Measurements from ENCODE around the gene TTC12. TPM values are rescaled to one million over a fixed set of nuclear protein-coding genes. Genes with fewer than 3 reads are reported as not detected.

TTC12 gene
- 4.3 and 6.3 TPM in 2 replicates for total RNA-seq
- 6.4 TPM for polyA plus RNA-seq (2012)

- DNase-seq (ENCODE audit: low read depth): peak; percentile 96
These were observed at the start of gene TTC12 for GRCh38 chr11:113314389-113315301. Gene TTC12 (plus strand): TSS chr11:113314583. CDS start chr11:113316258, 1,675 bp downstream.

DNA sequence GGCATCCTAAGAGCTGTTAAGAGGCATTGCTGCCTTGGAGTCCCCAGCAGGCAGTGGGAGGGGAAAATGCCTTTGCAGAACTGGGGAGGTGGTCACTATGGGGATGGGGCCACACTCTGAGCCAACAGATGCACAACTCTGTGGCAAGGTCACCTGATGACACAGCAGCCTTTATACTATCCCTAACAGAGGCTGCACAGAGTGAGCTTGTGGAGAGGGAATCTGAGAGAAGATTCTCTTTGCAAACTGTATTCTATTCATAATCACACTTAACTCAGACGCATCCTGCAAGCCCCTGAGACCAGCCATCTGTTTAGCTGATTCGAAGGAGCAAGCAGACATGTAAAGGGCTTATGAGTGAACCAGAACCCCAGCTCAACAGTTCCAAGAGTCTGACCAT, 49.0 kb upstream of the TTC12 start:
- no peak for DNase-seq (ENCODE audit: low read depth)

DNA sequence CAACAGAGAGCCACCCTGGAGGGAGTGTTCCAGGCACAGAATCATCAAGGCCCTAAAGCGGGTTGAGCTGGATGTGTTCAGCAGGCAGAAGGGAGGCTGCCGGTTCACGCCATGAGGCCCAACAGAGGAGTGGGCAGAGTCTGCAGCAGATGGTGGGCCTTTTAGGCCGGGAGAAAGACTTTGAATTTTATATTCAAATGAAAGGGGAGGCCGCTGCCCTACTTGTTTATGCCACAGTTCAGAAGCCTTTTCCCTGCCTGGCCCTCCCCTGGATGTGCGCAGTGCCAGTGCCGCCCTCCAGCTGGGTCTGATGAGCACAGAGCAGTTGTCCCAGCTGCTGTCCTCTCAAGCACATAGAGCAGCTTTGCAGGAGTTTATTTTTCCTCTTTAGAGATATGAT, 46.9 kb upstream of the TTC12 start:
- DNase-seq (ENCODE audit: low read depth): no peak

DNA sequence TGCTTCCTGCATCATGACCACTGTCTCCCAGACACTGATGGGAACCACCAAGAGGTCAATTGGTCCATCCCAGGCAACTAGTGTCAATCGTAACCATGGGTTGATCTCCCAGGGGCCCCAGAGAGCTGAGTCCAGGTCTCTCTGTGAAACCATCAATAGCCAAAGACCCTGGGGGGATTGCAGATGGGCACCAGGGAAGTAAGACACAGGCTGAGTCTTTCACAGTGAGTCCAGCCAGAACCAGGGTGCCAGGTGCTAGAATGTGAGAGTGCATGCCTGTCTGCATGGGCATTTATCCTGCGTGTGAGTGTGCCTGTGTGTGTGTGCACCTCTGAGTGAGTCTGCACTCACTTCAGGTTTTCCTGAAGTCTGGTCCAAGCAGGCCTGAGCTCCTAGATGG, 45.3 kb upstream of the TTC12 start:
- DNase-seq (ENCODE audit: low read depth): no peak

- no peak for DNase-seq (ENCODE audit: low read depth)
These were observed 44.7 kb upstream of the TTC12 start for GRCh38 chr11:113269636-113270035.

DNA sequence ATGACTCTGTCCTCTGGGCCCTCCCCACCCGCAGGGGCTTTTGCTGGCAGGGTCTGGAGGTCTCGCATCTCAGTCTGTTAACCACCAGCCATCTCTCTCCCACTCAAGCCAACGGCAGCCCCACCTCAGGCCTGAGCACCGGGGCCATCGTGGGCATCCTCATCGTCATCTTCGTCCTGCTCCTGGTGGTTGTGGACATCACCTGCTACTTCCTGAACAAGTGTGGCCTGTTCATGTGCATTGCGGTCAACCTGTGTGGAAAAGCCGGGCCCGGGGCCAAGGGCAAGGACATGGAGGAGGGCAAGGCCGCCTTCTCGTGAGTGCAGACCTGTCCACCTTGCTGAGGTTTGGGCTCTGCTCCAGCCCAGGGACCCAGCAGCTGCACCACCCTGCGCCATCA, 44.3 kb upstream of the TTC12 start:
- DNase-seq (ENCODE audit: low read depth): no peak

- peak; percentile 88 for DNase-seq (ENCODE audit: low read depth)
These were observed 42.7 kb upstream of the TTC12 start for GRCh38 chr11:113271551-113272245.

DNA sequence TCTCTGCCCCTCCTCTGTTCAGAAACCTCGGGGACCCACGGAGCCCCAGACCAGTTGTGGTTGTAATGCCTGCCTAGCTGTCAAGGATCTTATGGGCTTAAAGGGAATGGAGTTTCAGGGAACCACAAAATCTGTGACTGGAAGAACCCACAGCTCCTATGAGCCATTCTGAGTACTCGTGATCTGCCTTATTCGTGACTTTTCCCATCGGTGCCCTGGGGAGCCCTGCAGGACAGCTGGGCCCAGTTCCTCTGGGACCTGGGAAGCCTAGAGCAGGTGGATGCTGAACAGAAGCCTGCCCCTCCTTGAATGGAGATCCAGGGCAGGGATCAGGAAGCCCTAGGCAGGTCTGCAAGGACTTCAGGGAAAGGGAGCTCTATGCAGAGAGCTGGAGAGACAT, 42.1 kb upstream of the TTC12 start:
- DNase-seq (ENCODE audit: low read depth): peak; percentile 96

DNA sequence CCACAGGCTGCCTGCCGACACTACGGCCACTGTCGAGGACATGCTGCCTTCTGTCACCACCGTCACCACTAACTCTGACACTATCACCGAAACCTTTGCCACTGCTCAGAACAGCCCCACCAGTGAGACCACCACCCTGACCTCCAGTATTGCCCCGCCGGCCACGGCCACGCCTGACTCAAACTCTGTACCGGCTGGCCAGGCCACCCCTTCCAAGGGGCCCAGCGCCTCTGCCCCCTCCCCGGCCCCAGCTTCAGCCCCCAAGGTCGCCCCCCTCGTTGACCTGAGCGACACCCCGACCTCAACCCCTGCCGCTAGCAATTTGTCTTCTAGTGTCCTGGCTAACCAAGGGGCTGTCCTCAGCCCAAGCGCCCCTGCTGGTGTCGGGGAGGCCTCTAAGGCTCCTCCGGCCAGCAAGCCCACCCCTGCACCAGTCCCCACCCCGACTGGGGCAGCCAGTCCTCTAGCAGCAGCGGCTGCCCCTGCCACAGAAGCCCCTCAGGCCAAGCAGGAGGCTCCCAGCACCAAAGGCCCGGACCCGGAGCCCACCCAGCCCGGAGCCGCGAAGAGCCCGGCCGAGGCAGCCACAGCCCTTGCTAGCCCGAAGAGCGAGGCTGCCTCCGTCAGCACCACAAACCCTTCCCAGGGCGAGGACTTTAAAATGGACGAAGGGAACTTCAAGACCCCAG, 41.3 kb upstream of the TTC12 start:
- no peak for DNase-seq (ENCODE audit: low read depth)

DNA sequence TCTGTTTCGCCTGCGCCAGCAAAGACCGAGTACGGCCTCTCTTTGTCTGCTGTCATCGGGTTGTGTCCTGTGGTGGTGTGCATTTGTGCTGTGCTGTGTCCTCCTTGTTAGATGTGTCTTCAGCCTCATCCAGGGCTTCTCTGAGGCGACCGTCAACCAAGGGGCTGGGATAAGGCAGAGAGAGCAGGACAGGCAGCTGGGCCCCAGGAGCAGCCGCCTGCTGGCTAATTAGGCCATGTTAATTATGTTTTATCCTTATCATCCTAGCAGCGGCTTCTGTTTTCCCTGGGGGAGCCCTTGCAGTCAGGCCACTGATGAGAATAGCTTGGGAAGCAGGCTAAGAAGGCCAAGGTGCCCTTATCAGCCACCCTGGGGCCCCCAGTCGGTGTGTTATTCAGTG, 40.7 kb upstream of the TTC12 start:
- no peak for DNase-seq (ENCODE audit: low read depth)

DNA sequence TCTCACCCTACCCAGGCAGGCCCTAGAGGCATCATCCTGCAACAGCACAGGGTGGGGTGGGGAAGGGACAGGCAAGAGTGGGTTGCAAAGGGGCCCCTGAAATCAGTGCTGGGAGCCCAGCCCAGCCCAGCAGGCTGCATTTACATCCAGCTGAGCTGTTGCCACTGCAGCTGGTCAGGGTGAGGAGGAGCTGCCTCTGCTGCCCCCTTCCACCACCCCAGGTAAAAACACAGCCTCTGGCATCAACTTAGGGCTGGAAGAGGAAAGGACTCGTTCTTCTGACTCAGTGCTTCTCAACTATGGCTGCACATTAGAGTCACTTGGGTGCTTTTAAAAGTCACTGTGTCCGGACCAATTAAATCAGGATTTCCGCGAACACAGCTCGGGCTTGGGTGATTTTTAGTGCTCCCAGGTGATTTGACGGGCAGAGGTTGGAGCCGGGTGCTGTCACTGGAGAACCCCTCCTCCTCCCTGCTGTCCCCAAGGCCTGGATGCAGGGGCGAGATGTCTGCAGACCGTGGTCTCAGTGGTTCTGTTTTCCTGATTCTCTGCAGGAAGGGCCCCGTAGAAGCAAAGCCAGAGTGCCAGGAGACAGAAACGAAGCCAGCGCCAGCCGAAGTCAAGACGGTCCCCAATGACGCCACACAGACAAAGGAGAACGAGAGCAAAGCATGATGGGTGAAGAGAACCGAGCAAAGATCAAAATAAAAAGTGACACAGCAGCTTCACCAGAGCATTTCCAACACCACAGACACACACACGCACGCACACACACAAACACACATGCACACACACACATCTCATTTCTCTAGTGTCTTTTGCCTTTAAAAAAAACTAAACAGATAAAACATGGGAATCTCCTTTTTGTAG, 39.4 kb upstream of the TTC12 start:
- DNase-seq (ENCODE audit: low read depth): no peak

DNA sequence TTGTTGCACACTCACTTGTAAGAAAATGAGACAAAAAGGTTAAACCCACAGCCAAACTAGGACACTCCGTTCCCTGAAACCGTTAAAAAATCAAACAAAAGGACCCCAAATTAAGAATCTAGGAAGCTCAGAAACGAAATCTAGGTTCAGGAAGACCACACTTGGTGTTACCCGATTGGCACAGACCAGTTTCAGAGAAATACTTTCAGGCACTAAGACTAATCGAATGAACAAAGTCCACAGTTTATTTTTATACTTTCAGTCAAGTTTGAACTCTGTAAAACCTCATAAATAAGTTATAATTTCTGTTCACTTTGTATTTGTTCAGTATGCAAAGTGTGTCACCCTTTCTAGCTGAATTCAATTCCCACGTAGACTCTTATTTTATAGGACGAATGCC, 38.8 kb upstream of the TTC12 start:
- DNase-seq (ENCODE audit: low read depth): no peak

DNA sequence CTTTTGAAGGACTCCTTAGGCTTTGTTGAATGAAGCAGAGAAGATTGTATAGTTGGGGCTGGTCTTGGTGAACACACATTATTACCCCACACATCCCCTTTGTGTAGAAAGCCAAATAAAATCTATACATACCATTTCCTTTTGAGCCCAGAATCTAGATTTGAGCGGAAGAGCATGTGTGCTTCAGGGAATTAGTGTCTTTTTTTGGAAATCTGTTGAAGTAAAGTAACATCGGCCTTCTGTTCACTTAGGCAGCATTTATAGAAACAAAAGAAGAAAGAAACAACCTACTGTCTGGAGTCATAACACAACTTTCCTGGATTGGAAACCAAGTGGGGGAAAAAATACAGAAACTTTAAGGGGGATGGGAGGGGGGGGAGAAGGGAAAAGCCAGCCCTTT, 37.9 kb upstream of the TTC12 start:
- DNase-seq (ENCODE audit: low read depth): no peak

- DNase-seq (ENCODE audit: low read depth): no peak
These were observed 36.5 kb upstream of the TTC12 start for GRCh38 chr11:113277907-113278306.

DNA sequence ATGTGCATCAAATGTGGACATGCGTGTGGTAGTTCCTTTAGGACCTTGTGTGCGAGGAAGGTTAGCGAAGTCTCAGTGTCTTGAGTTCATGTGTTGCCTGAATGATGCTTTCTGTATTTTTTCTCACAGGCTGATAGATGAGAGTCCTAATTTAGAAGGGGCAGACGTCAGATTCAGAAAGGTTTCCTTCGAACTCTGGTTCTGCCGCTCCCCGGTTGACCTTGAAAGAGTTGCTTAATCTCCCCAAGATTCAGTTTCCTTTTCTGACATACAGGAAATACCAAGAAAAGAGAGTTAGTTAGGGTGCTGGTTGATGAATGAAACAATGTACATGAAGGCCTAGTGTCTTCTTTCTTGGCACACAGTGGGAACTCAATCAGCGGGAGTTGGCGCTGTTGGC, 35.9 kb upstream of the TTC12 start:
- no peak for DNase-seq (ENCODE audit: low read depth)

DNA sequence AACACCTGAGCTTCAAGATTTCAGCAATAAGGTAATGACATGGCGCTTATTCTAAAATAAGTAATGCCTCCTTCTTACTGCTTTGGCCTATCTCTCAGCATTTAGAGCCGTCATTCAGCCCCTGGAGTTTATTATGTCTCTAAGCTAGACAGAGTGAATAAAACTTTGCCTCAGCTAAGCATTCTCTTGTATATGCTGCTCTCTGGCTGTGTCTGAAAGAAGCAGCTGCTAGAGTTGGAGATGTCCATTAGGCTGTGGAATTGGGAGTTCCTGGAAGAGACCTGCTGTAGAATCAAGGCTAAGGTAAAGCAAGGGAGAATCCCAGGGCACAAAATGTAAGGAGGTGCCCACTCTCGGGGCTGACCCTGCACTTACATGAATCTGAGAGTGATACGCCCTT, 35.5 kb upstream of the TTC12 start:
- DNase-seq (ENCODE audit: low read depth): no peak

DNA sequence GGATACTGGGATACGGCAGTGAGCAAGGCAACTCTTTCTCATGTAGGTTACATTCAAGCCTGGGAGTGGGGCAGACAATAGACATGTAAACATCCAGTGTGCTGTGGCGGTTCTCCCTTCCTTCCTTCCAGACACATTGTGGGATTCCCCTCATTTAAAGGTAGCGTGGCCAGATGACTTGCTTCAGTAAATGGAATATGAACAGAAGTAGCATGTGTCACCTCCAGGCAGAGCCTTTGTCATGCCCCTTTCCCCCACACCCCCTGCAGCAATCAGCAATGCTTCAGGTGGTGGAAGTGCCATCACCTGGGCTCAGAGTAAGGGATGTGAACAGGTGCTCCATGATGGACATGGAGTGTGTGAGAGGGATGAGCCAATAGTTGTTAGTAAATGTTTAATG, 34.8 kb upstream of the TTC12 start:
- no peak for DNase-seq (ENCODE audit: low read depth)

- DNase-seq (ENCODE audit: low read depth): no peak
These were observed 33.2 kb upstream of the TTC12 start for GRCh38 chr11:113281052-113281725.

DNA sequence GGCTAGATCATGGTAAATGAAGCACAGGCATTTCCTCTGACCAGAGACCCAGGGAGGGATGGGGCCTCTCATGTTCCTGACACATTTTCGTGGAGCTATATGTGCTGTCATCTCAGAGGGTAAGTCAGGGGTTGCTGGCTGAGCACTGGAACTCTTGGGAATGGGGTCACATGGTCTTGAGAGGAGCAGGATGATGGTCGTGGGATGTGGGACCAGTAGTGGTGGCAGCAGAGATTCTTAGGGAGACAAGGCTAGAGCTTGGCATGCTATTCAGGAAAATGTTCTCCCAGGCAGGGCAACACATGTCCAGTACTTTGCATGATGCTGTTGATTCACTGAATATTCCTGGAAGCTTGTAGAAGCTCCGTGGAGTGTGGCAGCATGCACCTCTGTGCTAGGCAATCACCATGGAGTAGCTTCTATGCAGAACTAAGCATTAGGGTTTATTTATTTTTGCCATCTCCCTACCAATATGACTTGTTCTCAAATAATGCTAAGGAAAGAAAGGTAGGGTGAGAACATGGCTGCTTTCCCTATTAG, 31.4 kb upstream of the TTC12 start:
- peak; percentile 62 for DNase-seq (ENCODE audit: low read depth)

GRCh38 chr11:113283881-113284280, 30.5 kb upstream of the TTC12 start:
- no peak for DNase-seq (ENCODE audit: low read depth)
